ENCODE data around the gene LPAR4.
"Not testable (repeated sequence)": the region's sequence is repeated elsewhere in the genome, so short reads cannot be mapped to it uniquely, and the experiment has no call there.

LPAR4 gene, protein sequence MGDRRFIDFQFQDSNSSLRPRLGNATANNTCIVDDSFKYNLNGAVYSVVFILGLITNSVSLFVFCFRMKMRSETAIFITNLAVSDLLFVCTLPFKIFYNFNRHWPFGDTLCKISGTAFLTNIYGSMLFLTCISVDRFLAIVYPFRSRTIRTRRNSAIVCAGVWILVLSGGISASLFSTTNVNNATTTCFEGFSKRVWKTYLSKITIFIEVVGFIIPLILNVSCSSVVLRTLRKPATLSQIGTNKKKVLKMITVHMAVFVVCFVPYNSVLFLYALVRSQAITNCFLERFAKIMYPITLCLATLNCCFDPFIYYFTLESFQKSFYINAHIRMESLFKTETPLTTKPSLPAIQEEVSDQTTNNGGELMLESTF

DNA sequence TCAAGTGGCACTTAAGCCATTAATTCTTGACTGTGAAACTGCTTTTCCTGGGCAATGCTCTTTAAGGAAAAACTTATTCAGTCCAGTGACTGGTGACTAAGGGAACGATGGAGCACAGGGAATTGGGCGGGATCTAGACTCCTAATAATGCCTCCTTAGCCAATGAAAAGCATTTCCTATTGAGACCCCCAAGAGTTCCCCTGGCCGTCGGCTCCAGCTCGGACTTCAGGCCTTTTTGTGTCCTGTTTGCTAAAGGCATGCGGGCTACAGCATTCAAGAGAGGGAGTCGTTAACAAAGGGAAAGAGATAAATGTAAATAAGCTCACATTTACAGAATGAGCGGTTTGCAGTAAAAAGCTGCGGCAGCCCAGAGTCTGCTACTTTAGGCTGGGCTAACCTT is at the start of gene LPAR4:
Gene LPAR4, plus strand, starts transcription at position 232 of the 400 bp plus-strand sequence. CDS start 7,150 bp downstream, outside the sequence.
- peak; percentile 15 for DNase-seq (ENCODE audit: low read depth, low spot score)

DNA sequence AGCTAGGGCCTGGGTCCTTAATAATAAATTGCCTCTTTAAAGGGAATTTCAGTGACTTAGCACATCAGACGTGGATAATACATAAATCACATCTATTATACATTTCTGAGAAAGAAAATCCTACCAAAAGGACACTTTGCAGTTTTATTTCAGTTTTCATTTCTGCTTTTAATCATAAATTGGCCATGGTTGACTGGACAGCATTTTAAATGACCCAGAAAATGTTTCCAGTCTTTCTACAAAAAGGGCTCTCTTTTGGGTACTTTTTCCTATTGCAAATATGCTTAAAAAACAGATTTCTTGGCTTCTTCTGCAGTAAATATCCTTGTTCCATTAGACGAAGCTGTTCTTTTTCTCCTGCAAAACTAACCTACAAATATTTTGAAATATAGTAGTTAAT is 41.4 kb upstream of the LPAR4 start:
- no peak for DNase-seq (ENCODE audit: low read depth, low spot score)

DNA sequence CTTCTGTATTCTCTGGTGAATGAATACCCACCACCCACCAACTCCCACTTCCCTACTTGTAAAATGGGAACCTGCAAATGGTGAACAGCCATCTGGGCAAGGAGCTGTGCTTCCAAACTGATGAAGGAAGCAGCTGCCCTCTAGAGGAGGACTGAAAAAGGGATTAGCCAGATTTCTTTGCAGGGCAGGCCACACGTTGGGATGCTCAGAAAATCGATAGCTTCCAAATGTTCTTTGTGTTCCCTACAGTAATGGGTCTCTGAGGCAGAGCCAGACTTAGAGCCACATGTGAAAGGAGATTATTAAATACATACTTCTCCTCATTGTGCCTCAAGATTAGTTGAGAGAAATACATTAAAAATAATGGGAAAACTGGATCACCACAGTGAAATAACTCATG is 39.3 kb upstream of the LPAR4 start:
- peak; percentile 17 for DNase-seq (ENCODE audit: low read depth, low spot score)

DNA sequence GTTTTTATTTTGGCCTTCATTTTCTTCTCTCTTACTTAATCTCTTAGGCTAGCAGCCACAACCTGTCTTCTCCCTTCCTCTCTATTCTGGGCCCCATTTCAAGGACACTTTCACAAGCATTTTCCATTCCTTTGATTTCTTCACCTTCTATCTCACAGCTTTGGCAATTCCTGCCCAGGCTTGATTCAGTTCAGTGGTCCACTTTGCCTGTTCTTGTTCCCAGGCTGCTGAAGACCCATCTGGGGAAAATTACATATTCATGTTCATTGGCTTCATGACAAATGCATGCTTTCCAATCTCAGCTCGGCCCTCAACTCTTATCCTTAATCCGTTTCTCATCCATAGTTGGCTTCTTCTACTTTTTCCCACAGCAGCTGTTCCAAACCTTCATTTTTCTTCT is 38.7 kb upstream of the LPAR4 start:
- DNase-seq (ENCODE audit: low read depth, low spot score), result no peak

DNA sequence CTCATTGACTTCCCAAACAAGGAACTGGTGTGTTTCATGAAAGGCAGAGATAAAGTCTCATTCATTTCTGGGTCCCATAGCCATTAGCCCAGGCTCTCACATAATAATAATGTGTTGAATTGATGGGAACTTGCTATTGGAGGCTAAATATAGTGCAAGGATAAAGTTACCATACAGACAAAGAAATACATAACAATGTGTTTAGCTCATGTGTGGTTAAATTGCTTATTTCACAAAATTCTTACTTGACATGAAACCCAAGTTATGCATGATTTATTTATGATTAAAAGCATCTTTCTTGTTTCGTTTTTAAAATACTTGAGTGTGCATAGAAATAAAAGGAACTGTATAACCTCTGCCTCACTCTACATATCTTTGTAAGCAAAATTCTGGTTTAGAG is 37.3 kb upstream of the LPAR4 start:
- no peak for DNase-seq (ENCODE audit: low read depth, low spot score)

DNA sequence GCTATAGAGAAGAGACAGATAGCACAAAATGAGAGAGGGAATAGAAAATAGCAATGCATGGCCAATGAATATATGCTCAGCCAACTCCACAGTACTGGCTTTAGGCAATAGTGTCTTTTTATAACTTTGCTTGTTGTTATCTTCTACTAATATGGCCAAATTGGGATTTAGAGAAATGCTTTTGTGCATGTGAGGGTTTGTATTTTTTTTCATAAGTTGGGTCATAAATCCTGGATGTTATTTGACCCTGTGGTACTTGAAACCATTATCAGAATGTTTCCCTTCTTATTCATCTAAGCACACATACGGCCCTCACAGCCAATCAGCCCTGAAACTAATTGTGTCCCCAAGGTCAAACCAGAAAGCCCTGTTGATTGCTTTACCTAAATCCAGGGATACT is 35.2 kb upstream of the LPAR4 start:
- DNase-seq (ENCODE audit: low read depth, low spot score), result no peak

DNA sequence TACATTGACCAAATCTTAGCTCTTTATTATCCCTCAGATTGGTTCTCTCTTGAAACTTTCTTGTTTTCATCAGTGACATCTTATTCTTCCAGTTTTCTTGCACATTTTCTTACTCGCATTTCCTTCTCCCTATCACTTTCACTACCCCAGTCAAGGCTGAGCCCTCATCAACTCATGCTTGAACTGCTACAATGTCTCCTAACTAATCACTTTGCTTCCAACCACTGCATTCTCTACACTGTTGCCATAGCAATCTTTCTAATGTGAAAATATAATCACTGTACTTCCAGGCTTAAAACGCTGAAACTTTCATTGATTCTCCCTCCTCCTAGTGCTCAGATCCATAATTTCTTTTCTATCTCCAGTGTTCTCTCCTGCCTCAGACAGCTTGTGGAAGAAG is 22.2 kb upstream of the LPAR4 start:
- DNase-seq (ENCODE audit: low read depth, low spot score), result no peak

DNA sequence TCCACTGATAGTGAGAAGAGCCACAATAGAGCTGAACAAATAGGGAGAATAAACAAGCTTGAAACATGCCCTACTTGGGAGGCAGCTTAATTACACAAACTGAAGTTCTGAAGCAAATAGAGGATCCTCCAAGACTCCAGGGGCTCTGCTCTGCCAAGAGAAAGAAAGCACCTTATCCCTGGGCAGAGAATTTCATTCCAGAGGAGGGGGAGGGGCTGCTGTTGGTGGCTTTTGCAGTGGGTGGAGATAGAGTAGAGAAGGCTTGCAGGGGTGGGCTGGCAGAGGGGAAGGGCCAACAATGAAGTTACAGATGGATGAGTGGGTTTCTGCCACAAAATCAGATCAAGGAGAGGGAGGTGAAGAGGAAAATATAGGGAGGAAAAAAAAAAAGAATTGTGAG is 1.0 kb upstream of the LPAR4 start:
- no peak for DNase-seq (ENCODE audit: low read depth, low spot score)

DNA sequence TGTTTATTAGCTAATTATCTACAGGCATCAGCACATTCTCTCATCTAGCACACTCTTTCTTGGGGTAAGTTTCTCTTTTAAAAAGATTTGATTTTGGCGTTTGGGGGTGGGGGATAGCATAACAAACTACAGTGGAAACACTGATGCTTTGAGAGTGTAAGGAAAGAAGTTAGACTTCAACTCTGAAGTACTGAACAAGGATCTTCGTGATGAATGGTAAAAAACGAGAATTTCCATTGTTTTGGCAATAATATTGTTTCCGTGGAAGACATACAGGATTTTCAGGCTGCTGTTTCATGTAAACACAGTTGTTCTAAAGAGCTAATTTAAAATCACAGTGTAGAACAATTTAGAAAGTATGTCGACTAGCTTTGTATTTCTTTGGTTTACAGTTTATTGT is 451 bp downstream of the LPAR4 start:
- DNase-seq (ENCODE audit: low read depth, low spot score), result no peak

DNA sequence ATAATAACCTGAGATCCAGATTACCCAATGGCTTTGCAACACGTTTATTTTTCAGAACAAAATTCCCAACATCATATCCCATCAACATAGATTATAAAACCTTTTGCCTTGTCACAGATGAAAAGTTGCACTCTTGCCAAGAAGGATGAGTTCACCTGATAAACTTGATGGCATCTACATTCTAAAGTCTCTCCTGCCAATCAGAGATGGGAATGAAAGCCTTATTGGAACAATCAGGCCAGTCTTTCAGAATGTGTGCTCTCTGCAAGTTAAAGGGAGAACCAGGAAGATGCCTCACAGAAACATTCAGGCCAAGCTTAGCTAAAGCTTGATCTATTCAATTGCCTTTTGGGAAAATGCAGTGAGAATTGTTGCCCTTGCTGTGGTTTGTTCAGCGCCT is 1.3 kb downstream of the LPAR4 start:
- DNase-seq (ENCODE audit: low read depth, low spot score), result no peak

DNA sequence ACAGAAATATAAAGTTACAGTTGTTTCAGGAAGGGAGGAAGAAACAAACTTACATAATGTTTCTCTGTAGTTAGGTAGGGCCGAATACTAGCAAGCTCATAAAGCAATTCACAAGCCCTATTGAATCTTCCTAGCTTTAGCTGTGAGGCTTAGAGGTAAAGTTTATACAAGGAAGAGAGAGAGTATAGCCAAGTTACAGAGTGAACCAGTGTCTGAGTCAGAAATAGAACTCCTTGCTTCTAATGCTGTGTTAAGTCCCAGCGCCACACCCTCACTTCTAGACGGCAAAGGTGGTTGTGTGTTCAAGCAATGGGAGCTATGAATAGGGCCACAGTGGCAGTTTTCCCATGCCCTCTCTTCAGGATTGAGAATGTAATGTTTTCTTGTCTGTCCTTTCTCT is 6.1 kb downstream of the LPAR4 start:
- DNase-seq (ENCODE audit: low read depth, low spot score), result no peak

DNA sequence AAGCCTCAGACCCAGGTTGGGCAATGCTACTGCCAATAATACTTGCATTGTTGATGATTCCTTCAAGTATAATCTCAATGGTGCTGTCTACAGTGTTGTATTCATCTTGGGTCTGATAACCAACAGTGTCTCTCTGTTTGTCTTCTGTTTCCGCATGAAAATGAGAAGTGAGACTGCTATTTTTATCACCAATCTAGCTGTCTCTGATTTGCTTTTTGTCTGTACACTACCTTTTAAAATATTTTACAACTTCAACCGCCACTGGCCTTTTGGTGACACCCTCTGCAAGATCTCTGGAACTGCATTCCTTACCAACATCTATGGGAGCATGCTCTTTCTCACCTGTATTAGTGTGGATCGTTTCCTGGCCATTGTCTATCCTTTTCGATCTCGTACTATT is 7.4 kb downstream of the LPAR4 start:
- DNase-seq (ENCODE audit: low read depth, low spot score), result no peak

DNA sequence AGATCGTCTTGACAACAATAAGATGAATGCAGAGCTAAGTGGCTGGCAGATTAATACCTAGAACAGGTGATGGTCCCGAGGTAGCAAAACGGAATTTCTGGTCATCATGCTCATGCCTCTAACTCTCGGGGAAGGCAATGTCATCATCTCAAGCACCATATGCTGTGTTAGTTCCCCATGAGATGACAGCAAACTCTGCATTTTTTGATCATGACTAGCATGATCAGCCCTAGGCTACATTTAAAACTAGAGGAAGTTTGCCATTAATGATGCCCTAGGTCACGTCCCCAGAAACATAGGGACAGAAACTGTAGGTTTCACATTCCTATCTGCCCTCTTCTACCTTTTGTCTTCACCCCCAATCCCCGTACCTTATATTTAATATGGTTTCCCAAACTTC is 11.6 kb downstream of the LPAR4 start:
- DNase-seq (ENCODE audit: low read depth, low spot score), result no peak

DNA sequence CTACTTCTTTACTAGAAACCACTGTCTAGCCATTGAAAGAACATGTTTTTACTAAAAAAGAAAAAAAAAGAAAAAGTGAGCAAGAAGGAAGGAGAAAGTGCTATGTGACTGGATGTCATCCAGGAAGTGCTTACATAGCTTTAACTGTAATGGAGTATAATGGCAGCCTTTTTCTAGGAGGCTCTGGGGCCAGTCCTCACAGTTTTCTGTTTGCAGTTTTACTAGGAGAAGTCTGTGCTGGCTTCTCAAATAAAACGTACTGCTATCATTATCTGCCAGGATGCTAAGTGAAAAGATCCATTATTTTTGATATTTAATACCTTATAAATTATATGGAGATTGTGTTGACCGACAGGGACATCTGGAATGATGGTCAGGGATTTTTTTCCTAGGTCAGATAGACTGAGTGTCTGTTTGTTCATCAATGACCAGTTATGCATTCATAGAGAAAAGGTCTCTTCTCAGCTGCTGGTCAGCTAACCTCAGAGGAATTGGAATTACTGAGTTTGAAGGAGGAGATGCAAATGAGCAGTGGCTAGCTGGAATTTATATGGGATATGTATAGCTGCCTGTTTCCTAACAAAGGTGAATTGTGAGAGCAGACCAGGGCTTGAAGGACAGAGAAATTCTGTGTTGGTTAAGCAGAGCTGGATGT is 21.7 kb downstream of the LPAR4 start:
- DNase-seq (ENCODE audit: low read depth, low spot score), result no peak

DNA sequence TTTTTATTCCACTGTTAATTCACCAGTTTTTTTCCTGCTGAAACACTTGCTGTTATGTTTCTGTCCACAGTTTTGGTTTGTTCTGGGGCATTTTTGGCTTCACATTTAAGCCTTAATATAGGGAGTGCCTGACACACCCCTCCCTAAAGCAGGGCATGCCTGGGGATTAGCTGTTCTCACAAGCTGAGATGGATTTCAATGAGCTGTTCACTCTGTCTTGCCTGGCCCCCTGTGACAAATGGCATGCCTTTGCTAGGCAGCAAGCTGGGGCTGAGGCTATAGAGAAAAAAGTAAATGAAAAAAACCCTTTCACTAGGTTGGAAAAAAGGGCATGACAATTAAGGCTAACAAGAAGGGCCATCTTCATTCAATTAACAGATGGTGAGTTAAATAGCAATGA is 22.4 kb downstream of the LPAR4 start:
- no peak for DNase-seq (ENCODE audit: low read depth, low spot score)

DNA sequence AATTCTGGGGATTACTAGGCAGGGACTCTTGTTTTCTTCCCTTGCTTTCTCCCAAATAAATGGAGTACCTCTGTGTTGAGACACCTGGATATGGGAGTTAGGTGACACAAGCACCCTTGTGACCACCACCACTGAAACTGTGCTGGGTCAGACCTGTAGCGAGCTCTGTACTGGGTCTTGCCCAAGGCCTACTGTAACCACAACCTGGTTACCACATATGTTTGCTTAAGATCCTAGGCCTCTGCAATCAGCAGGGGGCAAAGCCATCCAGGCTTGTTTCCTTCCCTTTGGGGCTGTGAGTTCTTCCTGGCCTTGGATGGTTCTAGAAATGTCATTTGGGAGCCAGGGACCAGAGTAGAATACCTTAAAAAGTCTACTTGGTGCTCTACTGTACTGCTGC is 49.4 kb downstream of the LPAR4 start:
- no peak for DNase-seq (ENCODE audit: low read depth, low spot score)

DNA sequence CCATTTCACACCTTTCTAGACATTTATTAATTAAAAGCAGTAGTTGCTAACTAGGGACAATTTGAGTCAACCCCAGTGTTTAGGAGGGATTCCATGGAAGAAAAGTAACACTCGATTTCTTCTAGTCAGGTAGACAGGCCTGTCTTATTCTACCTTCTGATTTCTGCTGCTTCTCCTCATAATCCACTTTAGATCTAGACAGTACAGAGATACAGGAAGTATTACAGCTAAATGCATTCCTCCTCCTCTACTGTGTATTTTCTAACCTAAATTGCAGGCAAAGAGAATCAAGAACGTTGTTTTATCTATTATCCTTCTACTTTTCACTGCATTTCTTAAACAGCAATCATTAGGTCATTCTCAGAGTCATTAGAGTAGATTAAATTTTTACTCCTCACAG is 52.6 kb downstream of the LPAR4 start:
- DNase-seq (ENCODE audit: low read depth, low spot score), result no peak

DNA sequence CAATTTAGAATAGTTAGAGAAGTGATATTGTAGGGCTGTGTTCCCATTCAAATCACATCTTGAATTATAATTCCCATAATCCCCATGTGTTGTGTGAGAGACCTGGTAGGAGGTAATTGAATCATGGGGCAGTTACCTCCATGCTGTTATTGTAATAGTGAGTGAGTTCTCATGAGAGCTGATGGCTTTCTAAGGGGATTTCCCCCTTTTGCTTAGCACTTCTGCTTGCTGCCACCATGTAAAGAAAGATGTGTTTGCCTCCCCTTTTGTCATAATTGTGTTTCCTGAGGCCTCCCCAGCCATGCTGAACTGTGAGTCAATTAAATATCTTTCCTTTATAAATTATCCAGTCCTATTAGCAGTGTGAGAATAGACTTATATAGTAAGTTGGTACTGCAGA is 53.2 kb downstream of the LPAR4 start:
- no peak for DNase-seq (ENCODE audit: low read depth, low spot score)

DNA sequence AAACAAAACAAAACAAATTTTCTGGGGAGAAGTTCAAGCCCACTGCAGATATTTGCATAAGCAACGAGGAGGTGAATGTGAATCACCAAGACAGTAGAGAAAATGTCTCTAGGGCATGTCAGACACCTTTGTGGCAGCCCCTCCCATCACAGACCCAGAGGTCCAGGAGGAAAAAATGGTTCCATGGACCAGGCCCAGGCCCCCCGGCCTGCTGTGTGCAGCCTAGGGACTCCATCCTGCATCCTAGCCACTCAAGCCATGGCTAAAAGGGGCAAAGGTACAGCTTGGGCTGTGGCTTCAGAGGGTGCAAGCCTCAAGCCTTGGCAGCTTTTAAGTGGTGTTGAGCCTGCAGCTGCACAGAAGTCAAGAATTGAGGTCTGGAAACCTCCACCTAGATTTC is 54.0 kb downstream of the LPAR4 start:
- DNase-seq (ENCODE audit: low read depth, low spot score), result no peak

DNA sequence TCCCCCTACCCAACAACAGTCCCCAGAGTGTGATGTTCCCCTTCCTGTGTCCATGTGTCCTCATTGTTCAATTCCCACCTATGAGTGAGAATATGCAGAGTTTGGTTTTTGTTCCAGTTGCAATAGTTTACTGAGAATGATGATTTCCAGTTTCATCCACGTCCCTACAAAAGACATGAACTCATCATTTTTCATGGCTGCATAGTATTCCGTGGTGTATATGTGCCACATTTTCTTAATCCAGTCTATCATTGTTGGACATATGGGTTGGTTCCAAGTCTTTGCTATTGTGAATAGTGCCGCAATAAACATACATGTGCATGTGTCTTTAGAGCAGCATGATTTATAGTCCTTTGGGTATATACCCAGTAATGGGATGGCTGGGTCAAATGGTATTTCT is 55.0 kb downstream of the LPAR4 start:
- not testable (repeated sequence) for DNase-seq (ENCODE audit: low read depth, low spot score)

All from smooth muscle cell of the brain vasculature (primary cell).